Activated CD4-positive, alpha-beta T cell treated with anti-CD3 and anti-CD28 coated beads, Interleukin-2, Interleukin-6, amounts not matched to agents 100 ng/mL and 50 ng/mL, durations not matched to agents 16 hours and 8 hours (primary cell): ENCODE results near the gene MEG3.

ENCODE experiments used
- DNase-seq: peaks from one replicate; pipeline ENCODE4 v3.0.0-alpha.2; 2020

The MEG3 gene

GRCh38 chr14:100882991-100883788, 57.3 kb downstream of the MEG3 start:
- no peak for DNase-seq

GRCh38 chr14:100883789-100884101, 57.8 kb downstream of the MEG3 start:
- no peak for DNase-seq

- no peak for DNase-seq
These were observed 58.5 kb downstream of the MEG3 start for GRCh38 chr14:100884456-100884855.

- no peak for DNase-seq
These were observed 59.3 kb downstream of the MEG3 start for GRCh38 chr14:100885196-100885595.

GRCh38 chr14:100885617-100886016, 59.7 kb downstream of the MEG3 start:
- no peak for DNase-seq

- DNase-seq = no peak
These were observed 61.9 kb downstream of the MEG3 start for GRCh38 chr14:100887728-100888335.

GRCh38 chr14:100888789-100889315, 62.9 kb downstream of the MEG3 start:
- DNase-seq = no peak

GRCh38 chr14:100889641-100890040, 63.7 kb downstream of the MEG3 start:
- no peak for DNase-seq

- DNase-seq = no peak
These were observed 64.3 kb downstream of the MEG3 start for GRCh38 chr14:100890061-100890850.

GRCh38 chr14:100891051-100891450, 65.1 kb downstream of the MEG3 start:
- no peak for DNase-seq

- no peak for DNase-seq
These were observed 65.9 kb downstream of the MEG3 start for GRCh38 chr14:100891501-100892445.

- DNase-seq = no peak
These were observed 66.7 kb downstream of the MEG3 start for GRCh38 chr14:100892496-100893227.

GRCh38 chr14:100893228-100893601, 67.3 kb downstream of the MEG3 start:
- no peak for DNase-seq

- DNase-seq = no peak
These were observed 67.8 kb downstream of the MEG3 start for GRCh38 chr14:100893760-100894159.

- DNase-seq = no peak
These were observed 68.5 kb downstream of the MEG3 start for GRCh38 chr14:100894416-100894815.

GRCh38 chr14:100895411-100895810, 69.5 kb downstream of the MEG3 start:
- DNase-seq = no peak

- no peak for DNase-seq
These were observed 70.6 kb downstream of the MEG3 start for GRCh38 chr14:100896369-100897060.

GRCh38 chr14:100898465-100898864, 72.5 kb downstream of the MEG3 start:
- DNase-seq = no peak

GRCh38 chr14:100898935-100899883, 73.3 kb downstream of the MEG3 start:
- no peak for DNase-seq
